ENCODE measurements around the gene IFTAP.

Gene IFTAP

GRCh38 chr11:36695111-36695510 lies 100.8 kb downstream of the IFTAP start:
- TF ChIP-seq CTCF (IDR thresholded peaks at IDR 0.05), result no peak

GRCh38 chr11:36695571-36695970 lies 101.3 kb downstream of the IFTAP start:
- no peak for TF ChIP-seq CTCF (IDR thresholded peaks at IDR 0.05)

GRCh38 chr11:36696550-36696949 lies 102.2 kb downstream of the IFTAP start:
- no peak for TF ChIP-seq CTCF (IDR thresholded peaks at IDR 0.05)

- TF ChIP-seq CTCF (IDR thresholded peaks at IDR 0.05), result no peak
Measured at GRCh38 chr11:36699271-36699670, 105.0 kb downstream of the IFTAP start.

GRCh38 chr11:36700246-36700645 lies 105.9 kb downstream of the IFTAP start:
- TF ChIP-seq CTCF (IDR thresholded peaks at IDR 0.05), result no peak

GRCh38 chr11:36702330-36703054 lies 108.2 kb downstream of the IFTAP start:
- TF ChIP-seq CTCF (IDR thresholded peaks at IDR 0.05), result peak; percentile 91

- TF ChIP-seq CTCF (IDR thresholded peaks at IDR 0.05), result no peak
Measured at GRCh38 chr11:36703055-36703404, 108.7 kb downstream of the IFTAP start.
